HepG2 (cell line): ENCODE results near the gene METTL25. TPM values are rescaled to one million over a fixed set of nuclear protein-coding genes. Genes with fewer than 3 reads are reported as not detected.

Experiments
- ARID4A ChIP-seq: sonication (generic); formaldehyde crosslinking; IDR thresholded peaks from 2 replicates; pipeline ENCODE4 v1.5.0; 2020; ENCODE audit warnings: mild to moderate bottlenecking, missing genetic modification reagents, borderline replicate concordance
- CENPT ChIP-seq: sonication (generic); formaldehyde crosslinking; IDR thresholded peaks from 2 replicates; pipeline ENCODE4 v1.8.0; 2022; ENCODE audit warnings: low read depth, mild to moderate bottlenecking, moderate library complexity, missing genetic modification reagents
- CENPX ChIP-seq: sonication (generic); formaldehyde crosslinking; IDR thresholded peaks from 2 replicates; pipeline ENCODE4 v1.9.0; 2021; ENCODE audit warnings: mild to moderate bottlenecking, missing genetic modification reagents, moderate library complexity
- HHEX ChIP-seq: IDR thresholded peaks from 2 replicates; pipeline ENCODE4 v1.6.1; 2016; ENCODE audit warnings: control low read depth
- HNRNPH1 ChIP-seq: fragments of 200-400 bp; formaldehyde crosslinking; optimal IDR thresholded peaks from 2 replicates; pipeline ENCODE3; 2017; ENCODE audit warnings: mild to moderate bottlenecking, low read depth, low read length
- KAT2B ChIP-seq: fragments of 150-350 bp; IDR thresholded peaks from 2 replicates; pipeline ENCODE4 v1.6.1; 2014; ENCODE audit warnings: low read depth, low read length, borderline replicate concordance
- KLF13 ChIP-seq: sonication (generic); formaldehyde crosslinking; IDR thresholded peaks from 2 replicates; pipeline ENCODE4 v1.4.0; 2020; ENCODE audit warnings: mild to moderate bottlenecking, missing genetic modification reagents
- MAFK ChIP-seq, 2 experiments: IDR thresholded peaks in 1 of 2; conservative IDR thresholded peaks in 1 of 2; 2 replicates each; pipeline ENCODE4 v1.6.1; 2011; ENCODE audit warnings: improper control_type of control experiment in 2 of 2, low read length in 2 of 2
- MTERF4 ChIP-seq: sonication (generic); formaldehyde crosslinking; IDR thresholded peaks from 2 replicates; pipeline ENCODE4 v1.8.0; 2023; ENCODE audit warnings: mild to moderate bottlenecking, missing genetic modification reagents
- NFRKB ChIP-seq: fragments of 450-650 bp; IDR thresholded peaks from 2 replicates; pipeline ENCODE4 v1.6.1; 2017
- POGZ ChIP-seq: sonication (generic); formaldehyde crosslinking; IDR thresholded peaks from 2 replicates; pipeline ENCODE4 v1.4.0; 2020; ENCODE audit warnings: mild to moderate bottlenecking, missing genetic modification reagents
- RFXANK ChIP-seq: IDR thresholded peaks from 2 replicates; pipeline ENCODE4 v1.6.1; 2016
- SIX1 ChIP-seq: sonication (generic); formaldehyde crosslinking; IDR thresholded peaks from 2 replicates; pipeline ENCODE4 v1.4.0; 2020; ENCODE audit warnings: missing genetic modification reagents, borderline replicate concordance
- ZNF441 ChIP-seq: sonication (generic); formaldehyde crosslinking; IDR thresholded peaks from 2 replicates; pipeline ENCODE4 v1.7.0; 2021; ENCODE audit warnings: missing genetic modification reagents, borderline replicate concordance
- ZNF501 ChIP-seq: sonication (generic); formaldehyde crosslinking; IDR thresholded peaks from 2 replicates; pipeline ENCODE4 v1.5.1; 2020; ENCODE audit warnings: mild to moderate bottlenecking, moderate library complexity, missing genetic modification reagents
- ZNF503 ChIP-seq: sonication (generic); formaldehyde crosslinking; IDR thresholded peaks from 2 replicates; pipeline ENCODE4 v1.4.0; 2020; ENCODE audit warnings: missing genetic modification reagents
- ZNF7 ChIP-seq: IDR thresholded peaks from 2 replicates; pipeline ENCODE4 v1.6.1; 2016; ENCODE audit warnings: missing biosample characterization, missing genetic modification reagents
- ZNF768 ChIP-seq: sonication (generic); formaldehyde crosslinking; IDR thresholded peaks from 2 replicates; pipeline ENCODE4 v1.4.0; 2020; ENCODE audit warnings: missing genetic modification reagents
- ZSCAN21 ChIP-seq: sonication (generic); formaldehyde crosslinking; IDR thresholded peaks from 2 replicates; pipeline ENCODE4 v1.8.0; 2022; ENCODE audit warnings: mild to moderate bottlenecking, missing genetic modification reagents, moderate library complexity, borderline replicate concordance
- polyA plus RNA-seq, 8 experiments: library from polyadenylated mRNA; depleted of rRNA in 3 of 8; stranded (reverse) in 7 of 8; unstranded in 1 of 8; fragments of >200 nt; fragmentation: Illumina TruSeq in 4 of 8; extraction: Trizol in 4 of 8; gene quantifications; 2 replicates each; pipeline versions ENCODE4 v1.2.1 to v1.2.3, GENCODE V29; 2011 to 2016; ENCODE audit warnings: low read depth in 4 of 8, missing spikeins in 1 of 8, mixed read lengths in 1 of 8; ENCODE audit not compliant: insufficient read depth in 1 of 8
- total RNA-seq, 5 experiments: library from RNA; depleted of rRNA; stranded (reverse); fragments of >200 nt; fragmentation: Illumina TruSeq; extraction: Trizol; gene quantifications; 2 replicates each; pipeline ENCODE4 v1.2.3, GENCODE V29; 2016; ENCODE audit warnings: low read depth in 1 of 5
- TF ChIP-seq, protein P1 (sequence below), 2 experiments: sonication (generic) in 1 of 2; formaldehyde crosslinking in 1 of 2; IDR thresholded peaks; 2 replicates each; pipeline versions ENCODE4 v1.4.0 to v1.6.1; 2018 to 2020; ENCODE audit warnings: missing genetic modification reagents in 2 of 2, borderline replicate concordance in 1 of 2, low read depth in 1 of 2, mild to moderate bottlenecking in 1 of 2, missing biosample characterization in 1 of 2

The METTL25 gene
- total and polyA plus RNA-seq, 2 of the 13 experiments (the other 11 are each of a cell fraction or from before 2014, with no cell fraction given) = 2.2 to 7.8 TPM

DNA sequence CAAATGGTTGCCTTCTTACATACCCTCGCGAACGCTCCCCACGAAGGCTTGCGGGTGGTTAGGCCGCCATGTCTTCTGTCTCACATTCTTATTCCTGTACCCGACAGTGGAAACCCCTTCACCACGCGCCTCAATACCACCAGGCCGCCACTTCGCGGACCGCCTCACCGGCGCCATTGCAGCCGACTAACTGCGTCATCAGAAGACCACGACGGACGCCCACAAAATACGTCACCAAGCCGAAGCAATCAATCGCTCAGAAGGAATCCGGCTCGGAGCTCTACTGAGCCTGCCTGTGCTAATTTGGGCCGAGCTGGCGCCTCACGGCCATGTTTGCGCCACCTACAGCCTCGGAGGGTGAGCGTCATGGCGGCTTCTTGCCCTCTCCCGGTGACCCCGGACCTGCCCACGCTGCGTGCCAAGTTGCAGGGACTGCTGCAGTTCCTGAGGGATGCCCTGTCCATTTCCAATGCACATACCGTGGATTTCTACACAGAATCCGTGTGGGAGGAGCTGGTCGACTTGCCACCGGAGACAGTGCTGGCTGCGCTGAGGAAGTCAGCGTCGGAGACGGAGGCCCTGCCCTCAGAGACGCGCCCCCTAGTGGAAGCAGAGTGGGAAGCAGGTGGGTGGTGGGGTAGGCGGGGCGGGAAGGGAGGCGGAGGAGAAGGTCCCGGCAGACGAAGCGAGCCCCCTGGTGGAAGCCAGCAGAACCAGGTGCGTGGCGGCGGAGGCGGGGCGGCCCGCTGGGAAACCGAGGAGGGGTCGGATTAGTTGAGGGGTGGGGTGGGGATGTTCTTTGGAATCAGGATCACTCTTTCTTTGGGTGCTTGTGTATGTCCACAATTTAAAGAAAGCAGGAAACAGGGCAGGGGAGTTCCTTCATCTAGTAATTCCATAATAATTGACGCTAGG is at the start of gene METTL25, which contains the start of gene CCDC59 (continued):
- TF ChIP-seq, protein P1, sequence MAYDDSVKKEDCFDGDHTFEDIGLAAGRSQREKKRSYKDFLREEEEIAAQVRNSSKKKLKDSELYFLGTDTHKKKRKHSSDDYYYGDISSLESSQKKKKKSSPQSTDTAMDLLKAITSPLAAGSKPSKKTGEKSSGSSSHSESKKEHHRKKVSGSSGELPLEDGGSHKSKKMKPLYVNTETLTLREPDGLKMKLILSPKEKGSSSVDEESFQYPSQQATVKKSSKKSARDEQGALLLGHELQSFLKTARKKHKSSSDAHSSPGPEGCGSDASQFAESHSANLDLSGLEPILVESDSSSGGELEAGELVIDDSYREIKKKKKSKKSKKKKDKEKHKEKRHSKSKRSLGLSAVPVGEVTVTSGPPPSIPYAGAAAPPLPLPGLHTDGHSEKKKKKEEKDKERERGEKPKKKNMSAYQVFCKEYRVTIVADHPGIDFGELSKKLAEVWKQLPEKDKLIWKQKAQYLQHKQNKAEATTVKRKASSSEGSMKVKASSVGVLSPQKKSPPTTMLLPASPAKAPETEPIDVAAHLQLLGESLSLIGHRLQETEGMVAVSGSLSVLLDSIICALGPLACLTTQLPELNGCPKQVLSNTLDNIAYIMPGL (CRISPR knock-in tag; IDR thresholded peaks at IDR 0.05; ENCODE audit: borderline replicate concordance in 1 of 2, low read depth in 1 of 2) = peak; percentile 100
- TF ChIP-seq MAFK (conservative IDR thresholded peaks at IDR 0.05 in 1 of 2, IDR thresholded peaks at IDR 0.05 in 1 of 2; ENCODE audit: low read length in 2 of 2) = peak; percentile 39 to 81
- TF ChIP-seq SIX1 (CRISPR knock-in tag) = 0 out of 2 replicates have a peak, but pooled peaks have one; percentile 47
- TF ChIP-seq NFRKB = peak; percentile 91; the same call in 1 of the 2 replicates
- no peak for TF ChIP-seq KLF13 (CRISPR knock-in tag)
- TF ChIP-seq CENPX (CRISPR knock-in tag) = no peak
- peak; percentile 72 for TF ChIP-seq ZNF768
- TF ChIP-seq RFXANK (CRISPR knock-in tag) = peak; percentile 70; the same call in 1 of the 2 replicates
- TF ChIP-seq ZNF441 (CRISPR knock-in tag) = peak; percentile 72
- peak; percentile 99 for TF ChIP-seq POGZ
- TF ChIP-seq ZNF7 (CRISPR knock-in tag) = no peak
- TF ChIP-seq ZNF503 = peak; percentile 80; the same call in 1 of the 2 replicates
- no peak for TF ChIP-seq KAT2B
- TF ChIP-seq HHEX = peak; percentile 24
- peak; percentile 92 for TF ChIP-seq ARID4A (CRISPR knock-in tag)
- TF ChIP-seq ZSCAN21 = peak; percentile 91; the same call in 1 of the 2 replicates
- peak; percentile 61 for TF ChIP-seq HNRNPH1
- peak; percentile 99 for TF ChIP-seq ZNF501 (CRISPR knock-in tag)
- no peak for TF ChIP-seq CENPT
- TF ChIP-seq MTERF4 = peak; percentile 64; the same call in 1 of the 2 replicates
